ENCODE results near the gene SUV39H2.

SUV39H2 gene

GRCh38 chr10:14858338-14858960 is 20.2 kb upstream of the SUV39H2 start:
- Histone ChIP-seq H3K36me3 (ENCODE audit: control insufficient read depth in 1 of 2, insufficient read depth in 2 of 2, low read length in 2 of 2) (peaks cover 9% of the 10 kb centered on the region in 2 experiments), H3K79me1 (ENCODE audit: low read length) (no peaks in the 10 kb centered on the region), H3K4me1 (ENCODE audit: control insufficient read depth in 1 of 2, insufficient read depth in 2 of 2, low read length in 2 of 2) (no peaks in the 10 kb centered on the region), H3K79me2 (ENCODE audit: control insufficient read depth, insufficient read depth, low read length, poor library complexity) (no peaks in the 10 kb centered on the region), H2BK12ac (ENCODE audit: low read length) (no peak overlapping the region), H3K18ac (ENCODE audit: low read length) (no peak overlapping the region), H3K9ac (ENCODE audit: low read length) (no peak overlapping the region), H4K12ac (ENCODE audit: low read depth, low read length) (no peak overlapping the region), H2AFZ (ENCODE audit: insufficient read depth, low read length, poor library complexity) (no peak overlapping the region), H2AK5ac (ENCODE audit: low read length) (no peak overlapping the region), H3K4me3 (ENCODE audit: low read depth, low read length) (no peak overlapping the region), H4K8ac (ENCODE audit: low read depth, low read length) (no peak overlapping the region), H3K27ac (ENCODE audit: low read depth, low read length) (no peak overlapping the region), H3K27me3 (ENCODE audit: insufficient read depth, low read length) (no peaks in the 10 kb centered on the region), H3K4ac (ENCODE audit: low read depth, low read length) (no peak overlapping the region), H3K23ac (ENCODE audit: low read length) (no peak overlapping the region), H3K4me2 (ENCODE audit: low read length) (no peak overlapping the region), H2BK5ac (ENCODE audit: low read depth, low read length, poor library complexity) (no peak overlapping the region), H3K14ac (ENCODE audit: low read length) (no peak overlapping the region), H3K9me3 (ENCODE audit: insufficient read depth, low read depth, low read length) (no peaks in the 10 kb centered on the region), H4K91ac (ENCODE audit: low read depth, low read length) (no peak overlapping the region), H2BK120ac (ENCODE audit: insufficient read depth, low read length, poor library complexity) (no peak overlapping the region)
- WGBS (ENCODE audit: extremely low coverage, insufficient coverage, insufficient read length): no CpG with 5 or more reads among the region's 6 CpGs
- no peak for DNase-seq

GRCh38 chr10:14859043-14859442 is 19.6 kb upstream of the SUV39H2 start:
- no peaks in the 10 kb centered on the region for H3K79me1 ChIP-seq (ENCODE audit: low read length)
- no peaks in the 10 kb centered on the region for H3K9me3 ChIP-seq (ENCODE audit: insufficient read depth, low read depth, low read length)
- no peak overlapping the region for H3K14ac ChIP-seq (ENCODE audit: low read length)
- H3K4me1 ChIP-seq (ENCODE audit: control insufficient read depth in 1 of 2, insufficient read depth in 2 of 2, low read length in 2 of 2): no peaks in the 10 kb centered on the region
- H2AK5ac ChIP-seq (ENCODE audit: low read length): no peak overlapping the region
- H3K27ac ChIP-seq (ENCODE audit: low read depth, low read length): no peak overlapping the region
- H4K91ac ChIP-seq (ENCODE audit: low read depth, low read length): no peak overlapping the region
- no CpG with 5 or more reads among the region's 5 CpGs for WGBS (ENCODE audit: extremely low coverage, insufficient coverage, insufficient read length)
- H3K4ac ChIP-seq (ENCODE audit: low read depth, low read length): no peak overlapping the region
- no peak overlapping the region for H4K8ac ChIP-seq (ENCODE audit: low read depth, low read length)
- H2AFZ ChIP-seq (ENCODE audit: insufficient read depth, low read length, poor library complexity): no peak overlapping the region
- H2BK12ac ChIP-seq (ENCODE audit: low read length): no peak overlapping the region
- H3K36me3 ChIP-seq (ENCODE audit: control insufficient read depth in 1 of 2, insufficient read depth in 2 of 2, low read length in 2 of 2): peaks cover 11% of the 10 kb centered on the region in 2 experiments
- no peaks in the 10 kb centered on the region for H3K79me2 ChIP-seq (ENCODE audit: control insufficient read depth, insufficient read depth, low read length, poor library complexity)
- no peak overlapping the region for H3K18ac ChIP-seq (ENCODE audit: low read length)
- no peak overlapping the region for H2BK5ac ChIP-seq (ENCODE audit: low read depth, low read length, poor library complexity)
- H2BK120ac ChIP-seq (ENCODE audit: insufficient read depth, low read length, poor library complexity): no peak overlapping the region
- no peak for DNase-seq
- no peak overlapping the region for H3K9ac ChIP-seq (ENCODE audit: low read length)
- no peak overlapping the region for H3K4me2 ChIP-seq (ENCODE audit: low read length)
- H4K12ac ChIP-seq (ENCODE audit: low read depth, low read length): no peak overlapping the region
- no peak overlapping the region for H3K23ac ChIP-seq (ENCODE audit: low read length)
- H3K4me3 ChIP-seq (ENCODE audit: low read depth, low read length): no peak overlapping the region
- H3K27me3 ChIP-seq (ENCODE audit: insufficient read depth, low read length): no peaks in the 10 kb centered on the region

- Histone ChIP-seq H3K79me1 (ENCODE audit: low read length) (no peaks in the 10 kb centered on the region), H3K4me1 (ENCODE audit: control insufficient read depth in 1 of 2, insufficient read depth in 2 of 2, low read length in 2 of 2) (no peaks in the 10 kb centered on the region), H3K4me3 (ENCODE audit: low read depth, low read length) (no peak overlapping the region), H2AFZ (ENCODE audit: insufficient read depth, low read length, poor library complexity) (no peak overlapping the region), H3K36me3 (ENCODE audit: control insufficient read depth in 1 of 2, insufficient read depth in 2 of 2, low read length in 2 of 2) (peaks cover 11% of the 10 kb centered on the region in 2 experiments), H3K23ac (ENCODE audit: low read length) (no peak overlapping the region), H2BK12ac (ENCODE audit: low read length) (no peak overlapping the region), H2BK120ac (ENCODE audit: insufficient read depth, low read length, poor library complexity) (no peak overlapping the region), H3K14ac (ENCODE audit: low read length) (no peak overlapping the region), H4K12ac (ENCODE audit: low read depth, low read length) (no peak overlapping the region), H4K8ac (ENCODE audit: low read depth, low read length) (no peak overlapping the region), H3K9me3 (ENCODE audit: insufficient read depth, low read depth, low read length) (no peaks in the 10 kb centered on the region), H3K18ac (ENCODE audit: low read length) (no peak overlapping the region), H3K9ac (ENCODE audit: low read length) (no peak overlapping the region), H3K79me2 (ENCODE audit: control insufficient read depth, insufficient read depth, low read length, poor library complexity) (no peaks in the 10 kb centered on the region), H4K91ac (ENCODE audit: low read depth, low read length) (no peak overlapping the region), H2AK5ac (ENCODE audit: low read length) (no peak overlapping the region), H3K4me2 (ENCODE audit: low read length) (no peak overlapping the region), H3K4ac (ENCODE audit: low read depth, low read length) (no peak overlapping the region), H2BK5ac (ENCODE audit: low read depth, low read length, poor library complexity) (no peak overlapping the region), H3K27me3 (ENCODE audit: insufficient read depth, low read length) (no peaks in the 10 kb centered on the region), H3K27ac (ENCODE audit: low read depth, low read length) (no peak overlapping the region)
- DNase-seq: no peak
Observed at GRCh38 chr10:14859775-14860174, 18.9 kb upstream of the SUV39H2 start.

GRCh38 chr10:14860791-14861190 is 17.9 kb upstream of the SUV39H2 start:
- Histone ChIP-seq H3K79me1 (ENCODE audit: low read length) (no peaks in the 10 kb centered on the region), H3K9me3 (ENCODE audit: insufficient read depth, low read depth, low read length) (no peaks in the 10 kb centered on the region), H4K8ac (ENCODE audit: low read depth, low read length) (no peak overlapping the region), H2BK5ac (ENCODE audit: low read depth, low read length, poor library complexity) (no peak overlapping the region), H3K27ac (ENCODE audit: low read depth, low read length) (no peak overlapping the region), H3K4me2 (ENCODE audit: low read length) (no peak overlapping the region), H3K9ac (ENCODE audit: low read length) (no peak overlapping the region), H3K79me2 (ENCODE audit: control insufficient read depth, insufficient read depth, low read length, poor library complexity) (no peaks in the 10 kb centered on the region), H3K14ac (ENCODE audit: low read length) (no peak overlapping the region), H3K36me3 (ENCODE audit: control insufficient read depth in 1 of 2, insufficient read depth in 2 of 2, low read length in 2 of 2) (peaks cover 11% of the 10 kb centered on the region in 2 experiments), H3K4me3 (ENCODE audit: low read depth, low read length) (no peak overlapping the region), H2BK12ac (ENCODE audit: low read length) (no peak overlapping the region), H2AFZ (ENCODE audit: insufficient read depth, low read length, poor library complexity) (no peak overlapping the region), H3K23ac (ENCODE audit: low read length) (no peak overlapping the region), H2BK120ac (ENCODE audit: insufficient read depth, low read length, poor library complexity) (no peak overlapping the region), H4K12ac (ENCODE audit: low read depth, low read length) (no peak overlapping the region), H3K4ac (ENCODE audit: low read depth, low read length) (no peak overlapping the region), H4K91ac (ENCODE audit: low read depth, low read length) (no peak overlapping the region), H3K4me1 (ENCODE audit: control insufficient read depth in 1 of 2, insufficient read depth in 2 of 2, low read length in 2 of 2) (no peaks in the 10 kb centered on the region), H3K27me3 (ENCODE audit: insufficient read depth, low read length) (no peaks in the 10 kb centered on the region), H2AK5ac (ENCODE audit: low read length) (no peak overlapping the region), H3K18ac (ENCODE audit: low read length) (no peak overlapping the region)
- WGBS (ENCODE audit: extremely low coverage, insufficient coverage, insufficient read length): no CpG with 5 or more reads among the region's 1 CpG
- no peak for DNase-seq
